Measurements from ENCODE around the gene TLE7.

TLE7 gene

GRCh38 chr16:71442051-71442440 lies at the start of gene TLE7:
TLE7 (minus strand) TSS chr16:71442054; CDS start chr16:71433324, 8,730 bp downstream.
- H3K9me2 ChIP-seq (replicated peaks; ENCODE audit: insufficient read depth, low read length): no peaks in the 10 kb centered on the region
- no peak within 1 kb of the TSS for H3K27ac ChIP-seq (ENCODE audit: low read depth, low read length)
- H3K36me3 ChIP-seq (ENCODE audit: low read length): no peaks in the 10 kb centered on the region
- no peak within 1 kb of the TSS for H2AFZ ChIP-seq (ENCODE audit: low read depth, low read length, severe bottlenecking)
- no peaks in the 10 kb centered on the region for H3K27me3 ChIP-seq (ENCODE audit: low read length)
- no peak within 1 kb of the TSS for H3K4me2 ChIP-seq (ENCODE audit: low read depth, low read length, poor library complexity, severe bottlenecking)
- H3F3A ChIP-seq (ENCODE audit: insufficient read depth): no peaks in the 10 kb centered on the region
- TF ChIP-seq, protein P1, sequence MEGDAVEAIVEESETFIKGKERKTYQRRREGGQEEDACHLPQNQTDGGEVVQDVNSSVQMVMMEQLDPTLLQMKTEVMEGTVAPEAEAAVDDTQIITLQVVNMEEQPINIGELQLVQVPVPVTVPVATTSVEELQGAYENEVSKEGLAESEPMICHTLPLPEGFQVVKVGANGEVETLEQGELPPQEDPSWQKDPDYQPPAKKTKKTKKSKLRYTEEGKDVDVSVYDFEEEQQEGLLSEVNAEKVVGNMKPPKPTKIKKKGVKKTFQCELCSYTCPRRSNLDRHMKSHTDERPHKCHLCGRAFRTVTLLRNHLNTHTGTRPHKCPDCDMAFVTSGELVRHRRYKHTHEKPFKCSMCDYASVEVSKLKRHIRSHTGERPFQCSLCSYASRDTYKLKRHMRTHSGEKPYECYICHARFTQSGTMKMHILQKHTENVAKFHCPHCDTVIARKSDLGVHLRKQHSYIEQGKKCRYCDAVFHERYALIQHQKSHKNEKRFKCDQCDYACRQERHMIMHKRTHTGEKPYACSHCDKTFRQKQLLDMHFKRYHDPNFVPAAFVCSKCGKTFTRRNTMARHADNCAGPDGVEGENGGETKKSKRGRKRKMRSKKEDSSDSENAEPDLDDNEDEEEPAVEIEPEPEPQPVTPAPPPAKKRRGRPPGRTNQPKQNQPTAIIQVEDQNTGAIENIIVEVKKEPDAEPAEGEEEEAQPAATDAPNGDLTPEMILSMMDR (IDR thresholded peaks at IDR 0.05; ENCODE audit: insufficient read depth, low read length, poor library complexity, severe bottlenecking): no peak
- no peak for TF ChIP-seq EZH2phosphoT487 (conservative IDR thresholded peaks at IDR 0.05; ENCODE audit: low read length)
- H4K20me1 ChIP-seq (ENCODE audit: low read depth, low read length): no peaks in the 10 kb centered on the region
- H3K9me3 ChIP-seq (ENCODE audit: insufficient read depth, low read length): no peaks in the 10 kb centered on the region
- no peaks in the 10 kb centered on the region for H3K79me2 ChIP-seq (ENCODE audit: insufficient read depth, low read length)
- no peak within 1 kb of the TSS for H3K4me3 ChIP-seq (ENCODE audit: insufficient read depth, low read length, poor library complexity, severe bottlenecking)
- H3K9ac ChIP-seq (ENCODE audit: low read length): no peak within 1 kb of the TSS

DNA sequence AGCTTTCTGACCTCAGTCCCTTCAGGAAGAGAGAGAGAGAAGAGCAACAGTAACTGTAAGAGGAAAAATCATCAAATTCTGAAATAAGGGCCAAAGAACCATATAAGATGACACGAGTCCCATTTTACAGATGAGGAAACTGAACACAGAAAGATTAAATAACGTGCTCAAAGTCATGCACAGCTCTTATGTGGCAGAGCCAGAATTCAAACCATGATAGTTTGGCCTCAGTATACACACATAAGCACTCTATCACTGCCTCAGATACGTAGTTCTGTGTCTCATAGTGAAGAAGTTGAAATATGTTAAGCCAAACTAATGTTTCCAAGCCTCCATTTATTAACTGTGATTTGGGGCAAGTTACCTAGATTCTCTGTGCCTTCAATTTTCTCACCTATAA lies 49.2 kb upstream of the TLE7 start:
- Histone ChIP-seq H3K9me3 (ENCODE audit: insufficient read depth, low read length) (no peaks in the 10 kb centered on the region), H3K4me3 (ENCODE audit: insufficient read depth, low read length, poor library complexity, severe bottlenecking) (no peak overlapping the region), H3K27ac (ENCODE audit: low read depth, low read length) (no peak overlapping the region), H3K9me2 (replicated peaks; ENCODE audit: insufficient read depth, low read length) (no peaks in the 10 kb centered on the region), H2AFZ (ENCODE audit: low read depth, low read length, severe bottlenecking) (no peak overlapping the region), H3K79me2 (ENCODE audit: insufficient read depth, low read length) (no peaks in the 10 kb centered on the region), H3K27me3 (ENCODE audit: low read length) (no peaks in the 10 kb centered on the region), H4K20me1 (ENCODE audit: low read depth, low read length) (no peaks in the 10 kb centered on the region), H3K9ac (ENCODE audit: low read length) (no peak overlapping the region), H3K36me3 (ENCODE audit: low read length) (no peaks in the 10 kb centered on the region), H3K4me2 (ENCODE audit: low read depth, low read length, poor library complexity, severe bottlenecking) (no peak overlapping the region), H3F3A (ENCODE audit: insufficient read depth) (no peaks in the 10 kb centered on the region)
- no peak for TF ChIP-seq EZH2phosphoT487 (conservative IDR thresholded peaks at IDR 0.05; ENCODE audit: low read length)
- TF ChIP-seq, protein P1 (IDR thresholded peaks at IDR 0.05; ENCODE audit: insufficient read depth, low read length, poor library complexity, severe bottlenecking): no peak

GRCh38 chr16:71490361-71490760 lies 48.5 kb upstream of the TLE7 start:
- no peaks in the 10 kb centered on the region for H3K9me2 ChIP-seq (replicated peaks; ENCODE audit: insufficient read depth, low read length)
- H2AFZ ChIP-seq (ENCODE audit: low read depth, low read length, severe bottlenecking): no peak overlapping the region
- no peaks in the 10 kb centered on the region for H3K79me2 ChIP-seq (ENCODE audit: insufficient read depth, low read length)
- H3F3A ChIP-seq (ENCODE audit: insufficient read depth): no peaks in the 10 kb centered on the region
- TF ChIP-seq, protein P1 (IDR thresholded peaks at IDR 0.05; ENCODE audit: insufficient read depth, low read length, poor library complexity, severe bottlenecking): no peak
- no peak for TF ChIP-seq EZH2phosphoT487 (conservative IDR thresholded peaks at IDR 0.05; ENCODE audit: low read length)
- no peaks in the 10 kb centered on the region for H3K27me3 ChIP-seq (ENCODE audit: low read length)
- H3K27ac ChIP-seq (ENCODE audit: low read depth, low read length): no peak overlapping the region
- no peaks in the 10 kb centered on the region for H4K20me1 ChIP-seq (ENCODE audit: low read depth, low read length)
- H3K4me3 ChIP-seq (ENCODE audit: insufficient read depth, low read length, poor library complexity, severe bottlenecking): no peak overlapping the region
- no peaks in the 10 kb centered on the region for H3K36me3 ChIP-seq (ENCODE audit: low read length)
- H3K9ac ChIP-seq (ENCODE audit: low read length): no peak overlapping the region
- no peaks in the 10 kb centered on the region for H3K9me3 ChIP-seq (ENCODE audit: insufficient read depth, low read length)
- H3K4me2 ChIP-seq (ENCODE audit: low read depth, low read length, poor library complexity, severe bottlenecking): no peak overlapping the region

All from SU-DHL-6 (cell line).